ENCODE measurements around the gene PHF5A.

PHF5A gene

DNA sequence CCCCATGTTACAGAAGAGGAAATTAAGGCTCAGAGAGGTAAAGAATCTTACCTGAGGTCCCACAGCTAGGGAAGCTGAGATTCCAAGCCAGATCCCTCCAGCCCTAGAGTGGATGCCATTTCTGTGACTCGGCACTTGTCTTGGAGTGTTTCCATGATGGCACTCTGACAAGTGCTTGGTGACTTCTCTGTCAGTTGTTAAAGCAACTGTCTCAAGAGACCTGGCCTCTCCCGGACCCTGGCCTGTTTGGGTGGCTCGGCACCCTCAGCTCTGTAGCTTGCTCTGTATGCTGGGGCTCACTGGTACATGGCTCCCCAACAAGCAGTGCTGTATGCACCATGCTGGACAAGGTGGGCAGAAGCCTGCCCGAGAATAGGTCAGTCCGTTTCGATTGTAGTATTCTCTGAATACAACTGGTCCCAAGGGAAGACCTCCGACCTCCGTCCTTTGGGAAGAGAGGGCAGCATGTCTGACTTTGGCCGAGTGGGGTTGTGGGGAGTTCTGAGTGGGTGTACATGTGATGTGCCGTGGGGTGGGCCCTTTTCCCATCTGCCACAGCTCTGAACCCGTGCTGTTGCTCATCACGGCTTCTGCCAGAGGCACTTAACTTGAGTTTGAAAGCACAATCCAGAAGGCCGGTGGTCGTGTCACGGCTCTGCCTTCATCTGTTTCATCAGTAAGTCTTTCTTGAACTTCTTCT lies 12.8 kb upstream of the PHF5A start:
- TF ChIP-seq, protein P1, sequence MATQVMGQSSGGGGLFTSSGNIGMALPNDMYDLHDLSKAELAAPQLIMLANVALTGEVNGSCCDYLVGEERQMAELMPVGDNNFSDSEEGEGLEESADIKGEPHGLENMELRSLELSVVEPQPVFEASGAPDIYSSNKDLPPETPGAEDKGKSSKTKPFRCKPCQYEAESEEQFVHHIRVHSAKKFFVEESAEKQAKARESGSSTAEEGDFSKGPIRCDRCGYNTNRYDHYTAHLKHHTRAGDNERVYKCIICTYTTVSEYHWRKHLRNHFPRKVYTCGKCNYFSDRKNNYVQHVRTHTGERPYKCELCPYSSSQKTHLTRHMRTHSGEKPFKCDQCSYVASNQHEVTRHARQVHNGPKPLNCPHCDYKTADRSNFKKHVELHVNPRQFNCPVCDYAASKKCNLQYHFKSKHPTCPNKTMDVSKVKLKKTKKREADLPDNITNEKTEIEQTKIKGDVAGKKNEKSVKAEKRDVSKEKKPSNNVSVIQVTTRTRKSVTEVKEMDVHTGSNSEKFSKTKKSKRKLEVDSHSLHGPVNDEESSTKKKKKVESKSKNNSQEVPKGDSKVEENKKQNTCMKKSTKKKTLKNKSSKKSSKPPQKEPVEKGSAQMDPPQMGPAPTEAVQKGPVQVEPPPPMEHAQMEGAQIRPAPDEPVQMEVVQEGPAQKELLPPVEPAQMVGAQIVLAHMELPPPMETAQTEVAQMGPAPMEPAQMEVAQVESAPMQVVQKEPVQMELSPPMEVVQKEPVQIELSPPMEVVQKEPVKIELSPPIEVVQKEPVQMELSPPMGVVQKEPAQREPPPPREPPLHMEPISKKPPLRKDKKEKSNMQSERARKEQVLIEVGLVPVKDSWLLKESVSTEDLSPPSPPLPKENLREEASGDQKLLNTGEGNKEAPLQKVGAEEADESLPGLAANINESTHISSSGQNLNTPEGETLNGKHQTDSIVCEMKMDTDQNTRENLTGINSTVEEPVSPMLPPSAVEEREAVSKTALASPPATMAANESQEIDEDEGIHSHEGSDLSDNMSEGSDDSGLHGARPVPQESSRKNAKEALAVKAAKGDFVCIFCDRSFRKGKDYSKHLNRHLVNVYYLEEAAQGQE (IDR thresholded peaks at IDR 0.05; ENCODE audit: insufficient read depth in 1 of 2, low read depth in 2 of 2, low read length in 2 of 2): no peak
- TF ChIP-seq POLR2AphosphoS5 (IDR thresholded peaks at IDR 0.05; ENCODE audit: low read depth, low read length) (no peak), TAF1 (IDR thresholded peaks at IDR 0.05; ENCODE audit: borderline replicate concordance, insufficient read depth, low read length) (no peak), SIN3A (IDR thresholded peaks at IDR 0.05; ENCODE audit: borderline replicate concordance, insufficient read depth, low read length) (no peak), FOXP2 (optimal IDR thresholded peaks at IDR 0.05; ENCODE audit: borderline replicate concordance, extremely low read depth, extremely low read length, insufficient read depth) (no peak)

DNA sequence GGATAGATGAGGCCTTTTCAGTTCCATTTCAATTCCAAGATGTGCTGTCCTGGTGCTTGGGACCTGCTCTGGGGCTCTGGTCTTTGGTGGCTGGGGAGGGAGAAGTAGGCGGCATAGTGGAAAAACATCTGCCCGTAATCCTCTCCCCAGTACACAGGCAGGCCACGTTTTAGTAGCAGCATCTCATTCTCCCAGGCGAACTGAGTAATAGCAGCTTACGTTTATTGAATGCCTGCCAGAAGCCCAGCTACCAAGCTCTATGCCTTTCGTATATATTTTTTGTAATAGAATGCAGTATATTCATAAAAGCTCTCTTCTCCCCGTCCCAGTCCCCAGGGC lies 11.9 kb upstream of the PHF5A start:
- TF ChIP-seq POLR2AphosphoS5 (IDR thresholded peaks at IDR 0.05; ENCODE audit: low read depth, low read length) (no peak), FOXP2 (optimal IDR thresholded peaks at IDR 0.05; ENCODE audit: borderline replicate concordance, extremely low read depth, extremely low read length, insufficient read depth) (no peak), SIN3A (IDR thresholded peaks at IDR 0.05; ENCODE audit: borderline replicate concordance, insufficient read depth, low read length) (no peak), TAF1 (IDR thresholded peaks at IDR 0.05; ENCODE audit: borderline replicate concordance, insufficient read depth, low read length) (no peak)
- TF ChIP-seq, protein P1 (IDR thresholded peaks at IDR 0.05; ENCODE audit: insufficient read depth in 1 of 2, low read depth in 2 of 2, low read length in 2 of 2): no peak

DNA sequence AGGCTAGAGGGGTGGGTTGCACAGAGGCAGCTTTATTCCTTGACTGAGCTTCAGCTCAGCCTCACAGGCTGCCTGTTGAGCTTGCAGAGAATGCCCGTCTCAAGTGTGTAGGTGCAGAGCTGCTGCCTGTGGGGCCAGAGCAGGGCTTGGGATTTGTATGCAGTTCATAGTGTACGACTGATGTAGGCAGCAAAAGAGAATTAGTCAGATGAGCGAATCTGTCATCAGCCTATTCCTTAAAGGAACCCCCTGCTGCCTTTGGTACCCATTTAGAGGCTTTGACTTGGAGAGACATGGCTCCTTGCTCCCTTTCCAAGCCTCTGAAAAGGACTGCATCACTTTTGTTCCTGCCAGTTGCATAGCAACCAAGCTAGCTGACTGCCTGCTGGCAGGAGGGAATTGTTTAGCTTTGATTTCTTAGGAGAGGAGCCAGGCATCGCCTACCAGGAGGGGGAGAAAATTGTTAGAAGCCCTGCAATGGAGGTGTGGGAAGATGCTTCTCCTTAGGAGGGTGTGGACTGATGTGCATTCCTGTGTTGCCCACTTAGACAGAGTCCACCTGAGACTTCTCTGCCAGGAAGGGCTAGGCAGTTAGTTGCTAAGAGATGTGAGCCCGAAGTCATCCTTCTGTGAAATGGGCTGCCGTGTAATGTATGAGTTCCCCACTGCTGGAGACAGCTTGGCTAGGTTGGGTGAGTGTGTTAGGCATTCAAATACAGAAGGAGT lies 11.3 kb upstream of the PHF5A start:
- no peak for TF ChIP-seq FOXP2 (optimal IDR thresholded peaks at IDR 0.05; ENCODE audit: borderline replicate concordance, extremely low read depth, extremely low read length, insufficient read depth)
- TF ChIP-seq, protein P1 (IDR thresholded peaks at IDR 0.05; ENCODE audit: insufficient read depth in 1 of 2, low read depth in 2 of 2, low read length in 2 of 2): no peak
- no peak for TF ChIP-seq TAF1 (IDR thresholded peaks at IDR 0.05; ENCODE audit: borderline replicate concordance, insufficient read depth, low read length)
- TF ChIP-seq POLR2AphosphoS5 (IDR thresholded peaks at IDR 0.05; ENCODE audit: low read depth, low read length): no peak
- no peak for TF ChIP-seq SIN3A (IDR thresholded peaks at IDR 0.05; ENCODE audit: borderline replicate concordance, insufficient read depth, low read length)

DNA sequence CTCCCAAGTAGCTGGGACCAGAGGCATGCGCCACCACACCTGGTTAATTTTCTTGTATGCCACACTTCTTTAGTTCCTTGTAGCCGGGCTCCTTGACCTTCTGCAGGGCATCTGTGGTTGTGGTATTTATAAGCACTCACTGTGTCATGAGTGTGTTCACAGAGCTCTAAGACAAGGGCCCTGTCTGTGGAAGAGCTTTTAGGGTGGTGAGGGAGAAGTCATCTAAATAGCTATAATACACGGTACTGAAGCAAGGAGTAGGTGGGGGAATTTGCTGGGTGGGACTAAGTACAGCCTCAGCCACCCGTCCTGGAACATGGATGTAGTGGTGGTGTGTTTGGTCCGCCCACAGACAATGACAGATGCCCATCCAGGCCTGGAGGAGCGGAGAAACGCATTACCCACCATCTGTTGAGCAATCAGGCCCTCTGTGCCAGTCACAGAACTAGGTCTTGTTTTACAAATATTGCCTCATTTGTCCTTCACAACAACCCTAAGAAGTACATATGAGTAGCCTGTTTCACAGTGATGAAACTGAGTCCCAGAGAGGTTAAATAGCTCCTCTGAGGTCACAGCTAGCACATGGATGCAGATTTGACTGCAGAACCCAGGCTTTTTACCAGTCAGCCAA lies 10.5 kb upstream of the PHF5A start:
- TF ChIP-seq POLR2AphosphoS5 (IDR thresholded peaks at IDR 0.05; ENCODE audit: low read depth, low read length) (no peak), TAF1 (IDR thresholded peaks at IDR 0.05; ENCODE audit: borderline replicate concordance, insufficient read depth, low read length) (no peak), SIN3A (IDR thresholded peaks at IDR 0.05; ENCODE audit: borderline replicate concordance, insufficient read depth, low read length) (no peak), FOXP2 (optimal IDR thresholded peaks at IDR 0.05; ENCODE audit: borderline replicate concordance, extremely low read depth, extremely low read length, insufficient read depth) (no peak)
- TF ChIP-seq, protein P1 (IDR thresholded peaks at IDR 0.05; ENCODE audit: insufficient read depth in 1 of 2, low read depth in 2 of 2, low read length in 2 of 2): no peak
